GM21717 (cell line): Measurements from ENCODE around the gene CYP2A7.
"Not testable (repeated sequence)": the region's sequence is repeated elsewhere in the genome, so short reads cannot be mapped to it uniquely, and the experiment has no call there.

Source experiments
- ATAC-seq: cut with Tn5 transposase; IDR thresholded peaks from one replicate; pipeline ENCODE4 v1.9.1; 2021; ENCODE audit warnings: mild to moderate bottlenecking, moderate library complexity; ENCODE audit not compliant: unreplicated experiment

Gene CYP2A7, protein sequence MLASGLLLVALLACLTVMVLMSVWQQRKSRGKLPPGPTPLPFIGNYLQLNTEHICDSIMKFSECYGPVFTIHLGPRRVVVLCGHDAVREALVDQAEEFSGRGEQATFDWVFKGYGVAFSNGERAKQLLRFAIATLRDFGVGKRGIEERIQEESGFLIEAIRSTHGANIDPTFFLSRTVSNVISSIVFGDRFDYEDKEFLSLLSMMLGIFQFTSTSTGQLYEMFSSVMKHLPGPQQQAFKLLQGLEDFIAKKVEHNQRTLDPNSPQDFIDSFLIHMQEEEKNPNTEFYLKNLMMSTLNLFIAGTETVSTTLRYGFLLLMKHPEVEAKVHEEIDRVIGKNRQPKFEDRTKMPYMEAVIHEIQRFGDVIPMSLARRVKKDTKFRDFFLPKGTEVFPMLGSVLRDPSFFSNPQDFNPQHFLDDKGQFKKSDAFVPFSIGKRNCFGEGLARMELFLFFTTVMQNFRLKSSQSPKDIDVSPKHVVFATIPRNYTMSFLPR

GRCh38 chr19:40882062-40882461 lies at the start of gene CYP2A7:
Gene CYP2A7, minus strand, starts transcription at chr19:40882231. Its CDS starts 21 bp downstream, at chr19:40882210.
- not testable (repeated sequence) for ATAC-seq

DNA sequence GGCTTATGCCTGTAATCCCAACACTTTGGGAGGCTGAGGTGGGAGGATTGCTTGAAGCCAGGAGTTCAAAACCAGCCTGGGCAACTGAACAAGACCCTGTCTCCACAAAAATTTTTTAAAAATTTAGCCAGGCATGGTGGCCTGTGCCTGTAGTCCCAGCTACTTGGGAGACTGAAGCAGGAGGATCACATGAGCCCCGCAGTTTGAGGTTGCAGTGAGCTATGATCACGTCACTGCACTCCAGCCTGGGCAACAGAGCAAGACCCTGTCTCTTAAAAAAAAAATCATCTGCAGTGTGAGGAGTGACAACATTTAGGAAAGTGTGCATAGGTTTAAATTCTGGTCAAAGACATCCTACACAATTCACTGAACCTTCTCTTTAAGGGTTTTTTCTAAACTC lies 48.8 kb upstream of the CYP2A7 start:
- ATAC-seq: not testable (repeated sequence)

DNA sequence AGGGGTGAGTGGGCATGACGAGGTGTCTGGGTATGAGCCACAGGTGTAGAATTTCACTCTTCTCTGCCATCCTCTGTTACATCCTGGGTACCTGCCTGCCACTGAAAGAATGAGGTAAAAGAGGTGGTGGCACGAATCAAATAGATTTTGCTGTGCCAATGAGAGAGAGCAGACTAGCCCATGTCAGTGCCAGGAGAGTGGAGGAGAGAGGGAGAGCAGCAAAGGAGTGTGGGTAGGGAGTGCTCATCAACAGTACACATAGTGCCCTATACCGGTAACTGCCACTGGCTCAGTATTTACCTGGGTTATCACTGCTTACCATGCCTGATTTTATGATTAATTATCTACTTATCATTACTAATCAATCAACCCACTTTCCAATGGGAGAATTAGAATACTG lies 47.9 kb upstream of the CYP2A7 start:
- not testable (repeated sequence) for ATAC-seq

- no peak for ATAC-seq
These were observed 46.8 kb upstream of the CYP2A7 start for GRCh38 chr19:40928850-40929249.

DNA sequence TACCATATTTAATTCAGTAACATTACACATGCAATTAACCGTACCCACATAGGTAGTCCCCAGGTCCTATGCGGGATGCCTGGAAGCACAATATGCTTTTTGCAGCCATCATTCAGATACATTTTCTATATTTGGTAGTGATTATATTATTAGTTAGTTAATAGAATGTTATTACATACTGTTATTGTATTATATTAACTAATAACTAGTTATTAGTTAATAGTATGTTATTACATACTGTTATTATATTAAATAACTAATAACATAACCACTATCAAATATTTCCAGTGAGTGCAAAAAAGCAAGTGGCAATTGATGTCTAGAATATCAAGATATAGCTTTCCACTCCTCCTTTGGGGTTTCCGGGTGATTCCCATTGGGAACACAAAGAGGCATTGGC lies 45.5 kb upstream of the CYP2A7 start:
- no peak for ATAC-seq

DNA sequence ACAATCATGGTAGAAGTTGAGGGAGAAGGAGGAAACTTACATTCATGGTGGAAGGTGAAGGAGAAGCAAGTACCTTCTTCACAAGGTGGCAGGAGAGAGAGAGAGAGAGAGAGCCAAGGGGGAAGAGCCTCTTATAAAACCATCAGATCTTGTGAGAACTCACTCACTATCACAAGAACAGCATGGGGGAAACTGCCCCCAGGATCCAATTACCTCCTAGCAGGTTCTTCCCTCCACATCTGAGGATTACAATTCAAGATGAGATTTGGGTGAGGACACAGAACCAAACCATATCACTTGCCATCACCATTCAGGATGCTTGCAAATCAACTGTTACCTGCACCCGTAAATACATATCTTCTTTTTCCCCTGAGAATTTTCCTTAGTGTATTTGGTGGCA lies 44.2 kb upstream of the CYP2A7 start:
- not testable (repeated sequence) for ATAC-seq

GRCh38 chr19:40923934-40924391 lies 41.9 kb upstream of the CYP2A7 start:
- ATAC-seq: no peak

DNA sequence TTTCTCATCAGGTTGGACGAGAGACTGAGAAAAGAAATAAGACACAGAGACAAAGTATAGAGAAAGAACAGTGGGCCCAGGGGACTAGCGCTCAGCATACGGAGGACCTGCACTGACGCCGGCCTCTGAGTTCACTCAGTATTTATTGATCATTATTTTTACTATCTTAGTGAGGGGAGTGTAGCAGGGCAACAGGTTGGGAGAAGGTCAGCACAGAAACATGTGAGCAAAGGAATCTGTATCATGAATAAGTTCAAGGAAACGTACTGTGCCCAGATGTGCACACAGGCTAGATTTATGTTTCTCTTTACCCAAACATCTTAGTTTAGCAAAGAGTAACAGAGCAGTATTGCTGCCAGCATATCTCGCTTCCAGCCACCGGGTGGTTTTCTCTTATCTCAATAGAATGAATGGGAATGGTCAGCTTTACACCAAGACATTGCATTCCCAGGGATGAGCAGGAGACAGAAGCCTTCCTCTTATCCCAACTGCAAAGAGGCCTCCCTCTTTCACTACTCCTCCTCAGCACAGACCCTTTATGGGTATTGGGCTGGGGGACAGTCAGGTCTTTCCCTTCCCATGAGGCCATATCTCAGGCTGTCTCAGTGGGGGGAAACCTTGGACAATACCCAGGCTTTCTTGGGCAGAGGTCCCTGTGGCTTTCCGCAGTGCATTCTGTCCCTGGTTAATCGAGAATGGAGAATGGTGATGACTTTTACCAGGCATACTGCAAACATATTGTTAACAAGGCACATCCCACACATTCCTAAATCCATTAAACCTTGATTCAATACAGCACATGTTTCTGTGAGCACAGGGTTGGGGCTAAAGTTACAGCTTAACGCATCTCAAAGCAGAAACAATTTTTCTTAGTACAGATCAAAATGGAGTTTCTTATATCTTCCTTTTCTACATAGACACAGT lies 40.5 kb upstream of the CYP2A7 start:
- not testable (repeated sequence) for ATAC-seq

GRCh38 chr19:40921005-40921897 lies 39.2 kb upstream of the CYP2A7 start:
- ATAC-seq: no peak

- no peak for ATAC-seq
These were observed 38.4 kb upstream of the CYP2A7 start for GRCh38 chr19:40920300-40921004.

GRCh38 chr19:40919530-40920299 lies 37.7 kb upstream of the CYP2A7 start:
- ATAC-seq: not testable (repeated sequence)

DNA sequence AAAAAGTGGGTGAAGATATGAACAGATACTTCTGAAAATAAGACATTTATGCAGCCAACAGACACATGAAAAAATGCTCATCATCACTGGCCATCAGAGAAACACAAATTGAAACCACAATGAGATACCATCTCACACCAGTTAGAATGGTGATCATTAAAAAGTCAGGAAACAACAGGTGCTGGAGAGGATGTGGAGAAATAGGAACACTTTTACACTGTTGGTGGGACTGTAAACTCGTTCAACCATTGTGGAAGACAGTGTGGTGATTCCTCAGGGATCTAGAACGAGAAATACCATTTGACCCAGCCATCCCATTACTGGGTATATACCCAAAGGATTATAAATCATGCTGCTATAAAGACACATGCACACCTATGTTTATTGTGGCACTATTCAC lies 36.3 kb upstream of the CYP2A7 start:
- ATAC-seq: not testable (repeated sequence)

DNA sequence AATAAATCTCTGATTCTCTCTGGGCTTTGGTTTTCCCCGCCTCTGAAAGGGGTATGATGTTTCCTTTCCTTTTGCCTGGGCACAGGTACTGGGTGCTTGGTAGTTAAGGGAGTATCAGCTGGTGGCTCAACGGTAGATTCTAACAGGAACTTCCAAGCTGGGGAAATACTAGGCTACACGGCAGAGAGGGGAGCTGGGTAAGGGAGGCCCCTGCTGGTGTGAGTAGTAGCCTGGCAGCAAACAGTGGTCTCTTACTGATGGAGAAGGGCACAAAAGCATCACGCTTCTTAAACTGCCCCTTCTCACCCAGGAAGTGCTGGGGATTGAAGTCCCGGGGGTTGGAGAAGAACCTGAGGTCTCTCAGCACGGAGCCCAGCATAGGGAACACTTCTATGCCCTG lies 26.9 kb upstream of the CYP2A7 start:
- no peak for ATAC-seq

GRCh38 chr19:40907968-40908735 lies 26.1 kb upstream of the CYP2A7 start:
- no peak for ATAC-seq

DNA sequence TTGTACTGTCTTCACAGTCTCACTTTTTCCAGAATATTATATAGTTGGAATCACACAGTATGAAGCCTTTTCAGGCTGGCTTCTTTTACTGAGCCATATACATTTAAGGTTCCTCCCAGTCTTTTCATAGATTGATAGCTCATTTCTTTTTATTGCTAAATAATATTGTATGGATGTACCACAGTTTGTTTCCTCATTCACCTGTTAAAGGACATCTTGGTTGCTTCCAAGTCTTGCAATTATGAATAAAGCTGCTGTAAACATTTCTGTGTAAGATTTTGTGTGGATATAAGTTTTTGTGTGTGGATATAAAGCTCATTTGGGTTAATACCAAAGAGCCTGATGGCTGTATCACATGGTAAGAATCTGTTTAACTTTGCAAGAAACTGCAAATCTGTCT lies 24.5 kb upstream of the CYP2A7 start:
- no peak for ATAC-seq

DNA sequence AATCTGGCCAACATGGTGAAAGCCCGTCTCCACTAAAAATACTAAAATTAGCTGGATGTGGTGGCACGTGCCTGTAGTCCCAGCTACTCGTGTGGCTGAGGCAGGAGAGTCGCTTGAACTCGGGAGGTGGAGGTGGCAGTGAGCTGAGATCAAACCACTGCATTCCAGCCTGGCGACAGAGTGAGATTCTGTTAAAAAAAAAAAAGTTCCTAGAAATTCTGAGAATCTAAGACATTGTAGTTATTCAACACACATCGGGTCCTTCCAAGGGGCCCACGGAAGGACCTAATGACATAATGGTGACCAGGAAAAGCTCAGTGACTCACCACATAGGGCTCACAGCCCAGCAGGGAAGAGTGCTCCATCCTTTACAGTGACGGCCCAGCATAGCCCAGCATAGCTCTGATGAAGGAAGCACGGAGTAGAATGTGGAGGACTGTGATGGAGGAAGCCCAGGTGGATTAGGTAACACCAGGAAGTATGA lies 22.7 kb upstream of the CYP2A7 start:
- ATAC-seq: not testable (repeated sequence)

DNA sequence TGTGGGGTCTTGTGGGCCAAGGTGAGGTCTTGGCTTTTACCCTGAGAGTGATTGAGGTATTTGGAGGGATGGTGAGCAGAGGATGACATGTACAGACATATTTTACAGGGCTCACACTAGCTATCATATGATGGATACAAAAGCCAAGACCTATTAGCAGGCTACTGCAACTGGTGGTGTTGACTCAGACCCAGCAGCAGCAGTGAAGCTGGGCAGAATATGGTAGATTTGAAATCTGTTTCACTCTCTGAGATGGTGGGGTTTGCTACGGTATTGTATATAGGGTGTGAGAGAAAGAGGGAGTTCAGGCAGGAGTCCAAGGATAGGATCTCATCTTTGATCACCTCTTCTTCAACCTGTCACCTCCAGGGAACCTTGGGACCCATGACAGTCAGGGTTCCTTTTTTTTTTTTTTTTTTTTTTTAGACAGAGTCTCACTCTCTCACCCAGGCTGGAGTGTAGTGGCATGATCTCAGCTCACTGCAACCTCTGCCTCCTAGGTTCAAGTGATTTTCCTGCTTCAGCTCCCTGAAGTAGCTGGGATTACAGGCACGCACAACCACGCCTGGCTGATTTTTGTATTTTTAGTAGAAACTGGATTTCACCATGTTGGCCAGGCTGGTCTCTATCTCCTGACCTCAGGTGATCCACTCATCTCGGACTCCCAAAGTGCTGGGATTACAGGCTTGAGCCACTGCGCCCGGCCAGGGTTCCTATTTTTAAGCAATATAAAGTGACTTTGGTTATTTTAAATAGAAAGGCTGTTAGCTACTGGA lies 20.1 kb upstream of the CYP2A7 start:
- ATAC-seq: not testable (repeated sequence)
